ENCODE results near the gene AGXT.

GRCh38 chr2:240850026-240850425 lies 18.6 kb upstream of the AGXT start:
- TF ChIP-seq JUND (IDR thresholded peaks at IDR 0.05) = no peak
- no peak for TF ChIP-seq RAD21 (IDR thresholded peaks at IDR 0.05)
- no peak for TF ChIP-seq GABPA (IDR thresholded peaks at IDR 0.05 in 1 of 2, conservative IDR thresholded peaks at IDR 0.05 in 1 of 2)
- TF ChIP-seq CTCF (IDR thresholded peaks at IDR 0.05; ENCODE audit: low read depth, low read length, missing input control) = no peak
- no peak for TF ChIP-seq YY1 (IDR thresholded peaks at IDR 0.05)
- no peak for TF ChIP-seq SP1 (IDR thresholded peaks at IDR 0.05)
- no peak for TF ChIP-seq REST (IDR thresholded peaks at IDR 0.05)
- no peak for TF ChIP-seq TAF1 (conservative IDR thresholded peaks at IDR 0.05)
- TF ChIP-seq FOXA1 (IDR thresholded peaks at IDR 0.05) = no peak
- no peak for TF ChIP-seq ATF3 (IDR thresholded peaks at IDR 0.05)
